ENCODE data around the gene HESX1. TPM values are rescaled to one million over a fixed set of nuclear protein-coding genes. Genes with fewer than 3 reads are reported as not detected.

HESX1 gene
- not detected for total RNA-seq

DNA sequence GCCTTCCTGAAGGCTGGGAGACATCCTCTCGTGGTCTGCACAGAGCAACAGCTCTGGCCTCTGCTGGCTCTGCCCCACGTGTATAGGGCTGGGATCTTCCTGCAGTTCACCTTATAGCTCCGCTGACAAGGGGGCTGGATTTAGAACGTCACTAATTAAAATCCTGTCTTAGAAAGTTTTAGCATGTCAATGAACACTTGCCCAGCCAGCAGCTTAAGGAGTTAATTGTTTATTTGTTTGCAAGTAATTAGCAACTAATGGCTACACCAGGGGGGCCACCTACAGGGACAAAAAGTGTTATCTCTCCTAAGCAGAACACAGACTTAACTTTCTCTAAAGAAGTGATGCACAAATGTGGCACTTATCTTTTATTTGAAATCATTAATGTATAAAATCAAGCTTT, at the start of gene HESX1:
Gene HESX1, minus strand, starts transcription at position 84 of the 403 bp plus-strand sequence. Its CDS starts 60 bp downstream, at position 24.

DNA sequence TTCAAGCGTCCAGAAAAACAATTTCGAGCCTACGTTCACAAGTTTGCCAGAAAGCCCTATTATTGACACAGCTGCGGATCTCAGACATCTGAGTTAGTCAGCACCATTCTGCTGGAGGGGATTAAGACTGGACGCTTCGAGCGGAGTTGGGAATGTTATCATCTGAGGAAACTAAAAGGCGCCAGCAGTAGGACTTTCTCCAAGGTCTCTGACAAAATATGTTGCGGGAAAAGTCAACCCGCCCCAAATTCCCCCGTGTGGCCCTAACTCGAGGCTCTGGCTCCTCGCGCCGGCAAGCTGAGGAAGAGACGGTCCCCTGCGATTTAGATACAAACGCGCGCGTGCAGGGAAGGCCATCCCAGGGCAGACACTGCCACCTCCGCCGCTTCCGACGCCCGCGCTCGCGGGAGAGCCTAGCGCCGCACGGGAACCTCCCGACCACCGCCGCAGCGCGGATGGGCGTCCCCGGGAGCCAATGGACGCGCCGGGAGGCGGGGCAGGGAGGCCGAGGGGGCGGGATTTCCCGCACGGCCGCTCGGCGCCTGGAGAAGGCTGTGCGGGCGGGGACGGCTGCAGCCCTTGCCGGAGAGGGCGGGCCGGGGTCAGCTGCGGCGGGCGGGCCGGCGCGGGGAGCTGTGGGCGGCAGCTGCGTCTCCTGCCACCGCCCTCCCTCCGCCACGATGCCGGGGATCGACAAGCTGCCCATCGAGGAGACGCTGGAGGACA, 27.6 kb upstream of the HESX1 start, which contains the start of gene APPL1:
Gene APPL1, plus strand, starts transcription at position 526 of the 726 bp plus-strand sequence. Its CDS starts 155 bp downstream, at position 681.

DNA sequence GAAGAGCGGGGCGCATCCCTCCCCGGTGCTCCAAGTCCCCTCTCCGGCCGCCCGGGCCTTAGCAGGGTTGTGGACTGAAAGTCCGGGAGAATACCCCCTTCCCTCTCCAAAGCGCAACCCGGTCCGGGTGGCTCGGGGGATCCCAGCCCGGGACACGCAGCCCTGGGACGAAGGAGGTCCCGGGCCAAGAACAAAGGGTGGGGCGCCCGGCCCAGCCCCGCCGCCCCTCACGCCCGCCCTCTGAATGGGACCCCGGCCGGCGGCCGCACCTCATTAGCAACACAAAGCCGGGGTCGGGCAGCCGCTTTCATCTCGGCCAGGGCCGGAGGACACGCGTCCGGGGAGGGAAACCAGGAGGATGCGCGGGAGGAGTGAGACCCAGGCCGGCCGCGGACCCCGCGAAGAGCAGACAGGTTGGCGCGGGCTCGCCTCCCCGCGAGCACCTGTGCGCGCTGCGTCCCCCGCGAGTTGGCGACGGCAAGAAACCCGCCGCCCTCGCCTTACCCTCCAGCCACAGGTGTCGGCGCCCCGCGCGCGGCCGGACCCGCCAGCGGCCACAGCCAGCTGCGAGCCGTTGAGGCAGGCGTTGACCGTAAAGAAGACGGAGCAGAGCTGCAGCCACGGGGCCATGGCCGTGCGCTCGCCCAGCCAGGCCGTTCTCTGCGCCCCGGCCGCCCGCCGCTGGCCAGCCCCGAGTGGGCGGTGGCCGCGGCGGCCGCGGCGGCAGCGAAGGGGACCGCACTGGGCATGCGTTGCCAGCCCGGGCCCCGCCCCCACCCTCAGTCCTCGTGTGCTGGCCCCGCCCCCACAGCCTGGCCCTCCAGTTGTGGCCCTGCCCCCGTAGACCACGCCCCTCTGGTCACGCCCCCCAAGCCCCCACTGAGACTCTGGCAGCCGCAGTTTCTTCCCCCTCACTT, 34.9 kb downstream of the HESX1 start, which contains the start of gene IL17RD:
Gene IL17RD, minus strand, starts transcription at position 697 of the 917 bp plus-strand sequence. Its CDS starts 67 bp downstream, at position 630.

Other genes with a start within 250 kb of the HESX1 start
- not detected for gene SPATA12, start 139.3 kb downstream of the HESX1 start, total RNA-seq
- 63.5 TPM for gene IL17RD, start 34.6 kb downstream of the HESX1 start, total RNA-seq
- 108 TPM for gene APPL1, start 27.8 kb upstream of the HESX1 start, total RNA-seq
- not detected for gene ASB14, start 92.7 kb upstream of the HESX1 start, total RNA-seq

Data from parietal lobe (tissue), 1 donor.